Ecto neural progenitor cell (in vitro differentiated cells): ENCODE results near the gene H1-8.
"Not testable (repeated sequence)": the region's sequence is repeated elsewhere in the genome, so short reads cannot be mapped to it uniquely, and the experiment has no call there.

ENCODE experiments used
- DNase-seq: peaks from one replicate; pipeline ENCODE4 v3.0.0-alpha.2; 2018; ENCODE audit warnings: low spot score

Gene H1-8

DNA sequence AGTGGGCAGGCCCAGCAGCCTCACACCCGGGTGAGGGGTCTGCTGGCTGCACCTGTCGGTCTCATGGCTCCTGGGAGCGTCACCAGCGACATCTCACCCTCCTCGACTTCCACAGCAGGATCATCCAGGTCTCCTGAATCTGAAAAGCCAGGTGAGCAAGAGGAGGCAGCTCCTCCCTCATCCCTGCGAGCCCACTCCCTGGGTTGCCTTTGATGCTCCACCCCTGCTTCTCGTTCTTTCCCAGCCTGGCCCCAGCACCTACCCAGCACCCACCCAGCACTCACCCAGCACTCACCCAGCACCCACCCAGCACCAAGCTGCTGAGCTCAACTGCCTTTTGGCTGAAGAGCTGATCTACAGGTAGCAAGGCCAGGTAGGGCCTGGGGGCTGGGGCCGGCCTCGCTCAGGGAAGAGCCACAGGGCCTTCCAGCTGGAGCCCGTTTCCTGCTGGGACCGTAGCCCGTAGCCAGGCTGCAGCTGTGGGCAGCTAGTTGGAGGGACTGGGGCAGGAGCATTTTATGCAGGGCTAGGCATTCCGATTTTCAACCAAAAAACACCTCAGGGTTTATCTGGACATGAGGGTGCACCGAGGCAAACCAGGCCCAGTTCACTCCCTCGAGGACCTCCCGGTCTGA lies at the start of gene H1-8:
Gene H1-8, plus strand, starts transcription at position 20 of the 635 bp plus-strand sequence. Its CDS starts 44 bp downstream, at position 64.
- no peak for DNase-seq

DNA sequence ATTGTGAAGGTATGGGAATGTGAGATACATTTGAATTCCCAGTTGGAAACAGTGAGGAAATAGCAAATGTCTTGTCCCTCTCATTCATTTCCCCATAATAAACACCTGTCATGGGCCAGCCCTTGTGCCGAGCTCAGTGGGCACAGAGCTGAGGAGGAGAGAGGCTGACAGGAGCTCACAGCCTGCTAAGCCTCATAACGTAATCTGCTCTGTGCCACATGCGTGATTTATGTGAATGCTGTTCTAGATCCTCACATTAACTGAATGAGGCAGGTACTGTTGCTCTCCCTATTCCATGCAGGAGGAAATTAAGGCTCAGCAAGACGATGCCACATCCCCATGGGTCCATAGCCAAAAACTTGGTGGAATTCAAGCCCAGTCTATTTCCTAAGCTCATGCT lies 49.8 kb upstream of the H1-8 start:
- no peak for DNase-seq

DNA sequence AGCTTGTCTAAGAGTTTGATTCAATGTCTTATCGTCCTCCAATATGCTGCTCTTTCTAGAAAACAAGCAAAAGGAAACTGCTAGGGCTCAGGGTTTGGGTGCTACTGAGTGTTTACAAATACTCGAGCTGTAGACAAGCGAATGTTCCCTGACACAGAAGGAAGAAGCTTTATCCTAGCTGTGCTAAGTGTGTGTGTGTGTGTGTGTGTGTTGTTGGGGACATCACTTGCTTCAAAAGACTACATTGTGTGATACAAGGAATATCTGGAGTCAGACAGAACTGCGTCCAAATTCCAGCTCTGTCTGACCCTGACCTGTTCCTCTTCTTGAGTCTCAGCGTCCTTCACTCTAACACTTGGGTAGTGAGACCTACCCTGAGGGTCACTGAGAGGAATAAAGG lies 48.5 kb upstream of the H1-8 start:
- not testable (repeated sequence) for DNase-seq

- not testable (repeated sequence) for DNase-seq
Measured at GRCh38 chr3:129495006-129495639, 47.9 kb upstream of the H1-8 start.

DNA sequence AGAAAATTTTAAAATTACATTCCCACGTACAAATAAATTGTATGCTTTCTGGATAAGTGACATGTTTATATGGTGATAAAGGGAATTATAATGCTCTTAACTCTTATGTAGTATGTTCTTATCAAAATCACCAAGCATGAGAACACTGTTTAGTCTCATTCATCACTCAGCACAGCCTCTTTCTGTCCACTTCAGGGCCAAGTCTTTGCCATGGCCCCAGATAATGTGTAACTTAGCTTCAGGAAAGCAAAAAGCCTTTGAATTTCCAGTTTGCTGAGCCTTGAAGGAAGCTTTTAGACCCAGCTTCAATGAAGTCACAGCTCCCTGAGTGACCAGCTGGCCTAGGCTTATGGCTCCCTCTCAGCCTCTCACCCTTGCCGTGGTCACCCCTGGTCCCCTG lies 45.1 kb upstream of the H1-8 start:
- not testable (repeated sequence) for DNase-seq

DNA sequence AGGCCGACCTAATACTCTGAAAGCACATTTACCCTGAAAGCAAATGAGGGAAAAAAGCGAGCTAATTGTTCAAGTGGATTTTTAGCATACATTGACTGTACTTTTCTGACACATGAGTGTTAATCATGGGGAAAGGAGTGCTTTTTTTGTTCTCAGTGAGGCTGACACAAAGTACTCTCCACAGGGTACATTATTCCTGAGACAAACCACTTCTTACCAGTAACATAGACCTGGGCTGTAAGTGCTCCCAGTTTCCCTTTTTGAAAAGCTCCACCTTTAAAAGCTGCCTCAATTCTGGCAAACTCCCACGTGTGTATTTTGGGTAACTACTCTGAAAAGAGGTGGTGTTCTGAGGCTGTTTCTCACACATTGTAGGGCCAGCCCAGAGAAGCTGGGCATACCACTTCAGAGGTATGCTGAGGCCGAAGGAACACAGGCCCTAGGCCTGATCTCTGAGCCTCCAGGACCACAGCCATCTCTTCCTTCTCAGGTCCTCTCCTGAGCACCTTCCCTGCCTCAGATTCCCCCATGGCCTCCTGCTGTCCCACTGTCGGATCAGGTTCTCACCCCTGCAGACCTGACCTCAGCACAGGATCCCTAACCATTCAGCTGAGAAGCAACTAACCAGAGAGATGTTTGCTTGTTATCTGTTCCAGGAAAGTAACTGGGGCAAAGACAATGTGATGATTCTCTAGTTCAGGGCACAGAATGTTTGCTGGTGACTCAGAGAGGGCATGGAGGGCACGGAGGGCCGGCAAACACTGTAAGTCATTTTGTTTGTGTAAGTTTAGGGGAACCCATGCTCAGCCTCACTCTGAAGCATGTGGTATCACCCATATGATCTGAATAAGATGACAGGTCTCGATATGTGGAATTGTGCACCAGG lies 44.1 kb upstream of the H1-8 start:
- DNase-seq: not testable (repeated sequence)

- DNase-seq: not testable (repeated sequence)
Measured at GRCh38 chr3:129499604-129500333, 43.2 kb upstream of the H1-8 start.

GRCh38 chr3:129500334-129500658 lies 42.7 kb upstream of the H1-8 start:
- DNase-seq: no peak

GRCh38 chr3:129501630-129502029 lies 41.3 kb upstream of the H1-8 start:
- DNase-seq: no peak

- no peak for DNase-seq
Measured at GRCh38 chr3:129502641-129503408, 40.1 kb upstream of the H1-8 start.

GRCh38 chr3:129503471-129504291 lies 39.3 kb upstream of the H1-8 start:
- no peak for DNase-seq

- no peak for DNase-seq
Measured at GRCh38 chr3:129504471-129505100, 38.4 kb upstream of the H1-8 start.

- DNase-seq: no peak
Measured at GRCh38 chr3:129505341-129505740, 37.6 kb upstream of the H1-8 start.

DNA sequence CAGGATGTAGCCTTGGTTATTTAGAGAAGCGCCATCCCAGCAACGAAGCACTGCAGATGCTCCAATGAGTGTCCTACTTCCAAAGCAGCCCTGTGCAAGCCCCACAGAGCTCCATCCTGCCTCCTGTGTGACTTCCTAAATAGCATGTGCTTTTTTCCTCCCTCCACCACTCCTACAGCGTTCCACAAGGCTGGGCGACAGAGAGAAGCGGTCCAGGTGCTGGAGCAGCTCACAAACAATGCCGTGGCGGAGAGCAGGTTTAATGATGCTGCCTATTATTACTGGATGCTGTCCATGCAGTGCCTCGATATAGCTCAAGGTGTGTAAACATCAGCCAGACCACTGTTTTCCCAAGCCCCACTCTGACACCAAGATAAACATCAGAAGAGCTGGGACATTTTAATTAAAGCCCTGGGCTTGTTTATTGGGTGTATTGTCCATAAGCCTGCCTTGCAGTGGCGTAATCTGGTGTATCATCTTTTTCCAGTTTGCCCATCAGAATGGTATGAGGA lies 36.7 kb upstream of the H1-8 start:
- no peak for DNase-seq

DNA sequence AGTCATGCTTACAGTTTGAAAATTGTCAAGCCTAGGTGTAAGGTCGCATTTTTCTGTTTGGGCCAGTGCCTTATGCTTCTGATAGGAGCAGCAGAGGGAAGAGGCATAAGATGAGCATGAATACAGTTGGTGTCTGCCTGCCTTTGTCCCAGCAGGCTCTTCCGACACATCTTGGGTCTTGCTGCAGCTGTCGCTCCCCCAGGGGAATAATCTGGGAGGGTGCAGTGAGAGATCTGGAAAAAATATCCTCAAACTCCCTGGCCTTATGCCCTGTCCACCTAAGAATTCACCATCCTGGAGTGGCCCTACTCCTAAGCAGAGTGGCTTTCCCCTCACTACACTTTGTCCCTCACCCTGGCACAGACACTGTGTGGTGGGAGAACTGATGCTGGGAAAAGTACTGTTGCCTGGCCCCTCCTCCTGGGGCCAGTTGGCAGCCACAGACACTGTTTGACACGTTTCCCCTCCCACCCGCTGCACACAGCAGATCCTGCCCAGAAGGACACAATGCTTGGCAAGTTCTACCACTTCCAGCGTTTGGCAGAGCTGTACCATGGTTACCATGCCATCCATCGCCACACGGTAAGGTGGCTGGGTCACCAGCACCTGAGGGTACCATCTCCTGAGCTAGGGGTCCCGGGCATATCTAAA lies 35.7 kb upstream of the H1-8 start:
- no peak for DNase-seq

DNA sequence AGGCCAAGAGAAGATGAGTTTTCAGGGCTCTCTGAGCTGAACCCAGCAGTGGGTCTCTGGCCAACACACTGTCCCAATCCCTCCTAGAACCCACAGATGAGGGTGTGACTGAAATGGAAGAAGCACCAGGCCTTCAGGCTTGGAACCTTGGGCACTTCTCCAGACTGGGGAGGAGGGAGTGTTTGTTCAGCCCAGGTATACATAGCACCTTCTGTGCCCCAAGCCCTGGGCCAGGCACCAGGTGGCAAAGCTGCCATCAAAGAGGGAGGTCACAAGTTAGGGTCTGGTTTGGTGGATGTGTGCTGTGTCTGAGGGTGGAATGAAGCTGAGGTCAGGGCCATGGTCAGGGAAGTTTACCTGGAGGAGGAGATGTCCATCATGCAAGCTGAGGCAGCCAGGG lies 30.4 kb upstream of the H1-8 start:
- DNase-seq: no peak

- DNase-seq: no peak
Measured at GRCh38 chr3:129513705-129514104, 29.3 kb upstream of the H1-8 start.

DNA sequence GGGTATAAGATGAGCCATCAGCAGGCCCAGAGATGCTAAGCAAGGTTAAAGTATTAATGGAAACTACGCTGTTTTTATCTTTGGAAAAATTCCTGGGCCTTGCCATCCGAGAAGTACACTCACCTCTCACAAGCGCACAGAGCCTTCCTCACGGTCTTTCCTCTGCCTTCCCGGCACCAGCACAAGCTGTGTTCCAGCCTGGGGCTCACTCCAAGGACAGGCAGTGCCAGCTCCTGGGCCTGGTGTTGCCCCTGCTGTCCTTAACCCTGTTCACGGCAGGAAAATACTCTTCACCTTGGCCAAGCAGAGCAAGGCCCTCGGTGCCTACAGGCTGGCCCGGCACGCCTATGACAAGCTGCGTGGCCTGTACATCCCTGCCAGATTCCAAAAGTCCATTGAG lies 28.9 kb upstream of the H1-8 start:
- DNase-seq: no peak

GRCh38 chr3:129514563-129514962 lies 28.4 kb upstream of the H1-8 start:
- DNase-seq: no peak
